C4-2B (cell line): ENCODE data around the gene YWHAG.
"Not testable (repeated sequence)": the region's sequence is repeated elsewhere in the genome, so short reads cannot be mapped to it uniquely, and the experiment has no call there.

Source experiments
- ZFX ChIP-seq: fragments of 450-650 bp; IDR thresholded peaks from 2 replicates; pipeline ENCODE4 v1.6.1; 2017
- TF ChIP-seq, protein P1 (sequence below): fragments of 450-650 bp; conservative IDR thresholded peaks from 2 replicates; pipeline ENCODE4 v1.5.1; 2017; ENCODE audit warnings: mild to moderate bottlenecking

DNA sequence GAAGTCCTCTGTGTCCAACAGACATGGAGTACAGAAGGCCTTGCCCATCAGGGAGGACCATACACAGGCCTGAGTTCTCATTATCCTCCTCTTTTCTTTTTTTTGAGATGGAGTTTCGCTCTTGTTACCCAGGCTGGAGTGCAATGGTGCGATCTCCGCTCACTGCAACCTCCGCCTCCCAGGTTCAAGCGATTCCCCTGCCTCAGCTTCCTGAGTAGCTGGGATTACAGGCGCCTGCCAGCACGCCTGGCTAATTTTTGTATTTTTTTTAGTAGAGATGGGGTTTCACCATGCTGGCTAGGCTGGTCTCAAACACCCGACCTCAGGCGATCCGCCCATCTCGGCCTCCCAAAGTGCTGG, 36.8 kb upstream of the YWHAG start:
- TF ChIP-seq, protein P1, sequence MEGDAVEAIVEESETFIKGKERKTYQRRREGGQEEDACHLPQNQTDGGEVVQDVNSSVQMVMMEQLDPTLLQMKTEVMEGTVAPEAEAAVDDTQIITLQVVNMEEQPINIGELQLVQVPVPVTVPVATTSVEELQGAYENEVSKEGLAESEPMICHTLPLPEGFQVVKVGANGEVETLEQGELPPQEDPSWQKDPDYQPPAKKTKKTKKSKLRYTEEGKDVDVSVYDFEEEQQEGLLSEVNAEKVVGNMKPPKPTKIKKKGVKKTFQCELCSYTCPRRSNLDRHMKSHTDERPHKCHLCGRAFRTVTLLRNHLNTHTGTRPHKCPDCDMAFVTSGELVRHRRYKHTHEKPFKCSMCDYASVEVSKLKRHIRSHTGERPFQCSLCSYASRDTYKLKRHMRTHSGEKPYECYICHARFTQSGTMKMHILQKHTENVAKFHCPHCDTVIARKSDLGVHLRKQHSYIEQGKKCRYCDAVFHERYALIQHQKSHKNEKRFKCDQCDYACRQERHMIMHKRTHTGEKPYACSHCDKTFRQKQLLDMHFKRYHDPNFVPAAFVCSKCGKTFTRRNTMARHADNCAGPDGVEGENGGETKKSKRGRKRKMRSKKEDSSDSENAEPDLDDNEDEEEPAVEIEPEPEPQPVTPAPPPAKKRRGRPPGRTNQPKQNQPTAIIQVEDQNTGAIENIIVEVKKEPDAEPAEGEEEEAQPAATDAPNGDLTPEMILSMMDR, result not testable (repeated sequence)
- TF ChIP-seq ZFX, result not testable (repeated sequence)
